Right forelimb (tissue), 1 donor: ENCODE measurements around the gene GSTM1.
"Not testable (repeated sequence)": the region's sequence is repeated elsewhere in the genome, so short reads cannot be mapped to it uniquely, and the experiment has no call there.

Experiments used
- DNase-seq: peaks from one replicate; pipeline ENCODE4 v3.0.0-alpha.2; 2018

Gene GSTM1

GRCh38 chr1:109704173-109704572 is 16.6 kb downstream of the GSTM1 start:
- no peak for DNase-seq

GRCh38 chr1:109705411-109705810 is 17.8 kb downstream of the GSTM1 start:
- DNase-seq: no peak

DNA sequence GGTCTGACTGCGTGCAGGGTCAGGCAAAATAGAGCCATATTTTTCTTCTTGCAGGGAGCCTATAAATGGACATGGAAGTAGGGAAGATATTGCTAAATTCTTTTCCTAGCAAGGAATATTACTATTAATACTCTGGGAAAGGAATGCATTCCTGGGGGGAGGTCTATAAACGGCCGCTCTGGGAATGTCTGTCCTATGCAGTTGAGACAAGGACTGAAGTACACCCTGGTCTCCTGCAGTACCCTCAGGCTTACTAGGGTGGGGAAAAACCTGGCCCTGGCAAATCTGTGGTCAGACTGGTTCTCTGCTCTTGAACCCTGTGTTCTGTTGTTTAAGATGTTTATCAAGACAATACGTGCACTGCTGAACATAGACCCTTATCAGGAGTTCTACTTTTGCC is 21.3 kb downstream of the GSTM1 start:
- not testable (repeated sequence) for DNase-seq

- DNase-seq: not testable (repeated sequence)
These were observed 22.2 kb downstream of the GSTM1 start for GRCh38 chr1:109709822-109710221.

GRCh38 chr1:109711593-109712320 is 24.1 kb downstream of the GSTM1 start, which contains the start of gene GSTM5:
GSTM5 (plus strand) TSS chr1:109712251; CDS start chr1:109712313, 62 bp downstream.
- DNase-seq: peak; percentile 67

DNA sequence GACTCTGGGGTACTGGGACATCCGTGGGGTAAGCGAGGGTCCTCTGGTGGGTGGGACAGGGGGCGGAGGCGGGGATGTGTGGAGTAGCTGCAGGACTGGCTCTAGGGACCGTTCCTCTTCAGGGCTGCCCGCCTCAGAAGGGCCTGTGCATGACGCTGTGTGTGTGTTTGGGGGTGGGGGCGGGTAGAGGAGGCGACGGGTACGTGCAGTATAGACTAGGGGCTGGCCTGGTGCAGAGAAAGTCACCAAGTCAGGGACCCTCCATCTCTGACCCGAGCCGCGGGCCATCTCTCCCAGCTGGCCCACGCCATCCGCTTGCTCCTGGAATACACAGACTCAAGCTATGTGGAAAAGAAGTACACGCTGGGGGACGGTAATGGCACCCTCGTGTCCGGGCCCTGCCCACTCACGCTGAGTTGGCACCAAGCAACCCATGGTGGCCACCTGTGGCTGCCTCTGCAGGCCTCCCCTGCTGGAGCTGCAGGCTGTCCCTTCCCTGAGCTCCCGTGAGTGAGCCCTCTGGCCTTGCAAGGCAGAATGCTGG is 24.8 kb downstream of the GSTM1 start:
- no peak for DNase-seq

GRCh38 chr1:109713636-109714035 is 26.0 kb downstream of the GSTM1 start:
- DNase-seq: no peak

DNA sequence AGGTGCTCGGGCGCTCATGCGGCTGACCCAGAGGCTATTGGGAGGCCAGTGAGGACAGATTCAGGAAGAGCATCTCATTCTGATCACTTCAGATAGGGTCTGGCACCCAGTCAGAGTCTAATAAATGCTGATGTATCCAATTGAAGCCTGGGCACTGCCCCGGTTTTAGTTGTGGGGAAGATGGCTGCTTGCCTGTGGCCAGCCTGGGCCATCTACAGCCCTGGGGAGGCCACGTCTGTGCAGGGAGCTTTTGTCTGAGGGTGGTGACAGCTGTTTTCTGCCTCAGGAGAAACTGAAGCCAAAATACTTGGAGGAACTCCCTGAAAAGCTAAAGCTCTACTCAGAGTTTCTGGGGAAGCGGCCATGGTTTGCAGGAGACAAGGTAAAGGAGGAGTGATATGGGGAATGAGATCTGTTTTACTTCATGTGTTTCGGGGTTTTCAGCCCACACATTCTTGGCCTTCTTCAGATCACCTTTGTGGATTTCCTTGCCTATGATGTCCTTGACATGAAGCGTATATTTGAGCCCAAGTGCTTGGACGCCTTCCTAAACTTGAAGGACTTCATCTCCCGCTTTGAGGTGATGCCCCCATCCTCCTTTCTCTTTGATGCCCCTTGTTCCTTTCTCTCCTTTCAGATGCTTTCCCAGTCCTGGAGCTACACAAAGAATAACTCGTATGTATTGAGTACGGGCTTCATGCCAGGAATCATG is 27.2 kb downstream of the GSTM1 start:
- DNase-seq: no peak

DNA sequence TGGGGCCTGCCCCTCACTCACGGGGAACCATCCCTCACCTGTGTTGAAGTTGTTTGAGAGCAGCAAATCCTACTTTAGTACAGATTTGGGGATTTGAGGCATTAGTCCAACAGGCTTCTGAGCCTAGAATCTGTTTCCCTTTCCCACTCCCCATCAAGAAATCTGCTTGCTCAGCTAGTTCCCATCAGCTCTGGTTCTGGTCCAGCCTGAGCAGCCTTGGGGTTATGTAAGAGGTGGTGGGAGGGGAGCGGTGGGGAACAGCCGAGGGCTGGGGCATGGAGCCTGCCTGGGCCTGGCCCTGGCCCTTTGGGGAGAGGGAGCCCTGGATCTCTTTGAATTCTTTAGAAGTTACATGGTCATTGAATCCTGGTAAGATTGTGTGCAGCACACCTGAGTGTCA is 28.5 kb downstream of the GSTM1 start:
- no peak for DNase-seq

- no peak for DNase-seq
These were observed 29.0 kb downstream of the GSTM1 start for GRCh38 chr1:109716570-109717090.

DNA sequence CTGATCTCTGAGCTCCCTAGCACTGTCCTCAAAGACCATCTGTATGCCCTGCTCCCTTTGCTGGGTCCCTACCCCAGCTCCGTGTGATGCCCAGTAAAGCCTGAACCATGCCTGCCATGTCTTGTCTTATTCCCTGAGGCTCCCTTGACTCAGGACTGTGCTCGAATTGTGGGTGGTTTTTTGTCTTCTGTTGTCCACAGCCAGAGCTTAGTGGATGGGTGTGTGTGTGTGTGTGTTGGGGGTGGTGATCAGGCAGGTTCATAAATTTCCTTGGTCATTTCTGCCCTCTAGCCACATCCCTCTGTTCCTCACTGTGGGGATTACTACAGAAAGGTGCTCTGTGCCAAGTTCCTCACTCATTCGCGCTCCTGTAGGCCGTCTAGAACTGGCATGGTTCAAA is 30.1 kb downstream of the GSTM1 start:
- no peak for DNase-seq

GRCh38 chr1:109718495-109718894 is 30.9 kb downstream of the GSTM1 start:
- DNase-seq: no peak

GRCh38 chr1:109719337-109719837 is 31.8 kb downstream of the GSTM1 start:
- no peak for DNase-seq

DNA sequence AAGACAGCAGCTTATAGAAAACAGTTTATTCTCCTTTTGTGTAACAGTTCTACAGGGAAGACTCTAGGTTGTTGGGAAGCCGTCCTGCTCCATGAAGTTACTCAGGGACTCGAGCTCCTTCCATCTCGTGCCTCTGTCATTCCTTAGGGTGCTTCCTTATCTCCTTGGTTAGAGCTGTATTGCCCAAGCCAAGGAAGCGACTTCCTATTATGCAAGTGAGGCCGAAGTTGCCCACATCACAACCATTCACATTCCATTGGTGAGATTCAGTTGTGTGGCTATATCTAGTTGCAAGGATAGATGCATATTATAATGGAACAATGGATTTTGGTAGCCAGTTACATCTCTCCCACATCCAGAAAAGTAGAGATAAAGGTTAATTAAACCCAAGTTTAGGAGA is 33.4 kb downstream of the GSTM1 start:
- no peak for DNase-seq

- no peak for DNase-seq
These were observed 34.4 kb downstream of the GSTM1 start for GRCh38 chr1:109721971-109722370.

GRCh38 chr1:109722908-109723691 is 35.5 kb downstream of the GSTM1 start:
- DNase-seq: no peak

GRCh38 chr1:109724933-109725332 is 37.3 kb downstream of the GSTM1 start:
- DNase-seq: no peak

GRCh38 chr1:109725510-109725909 is 37.9 kb downstream of the GSTM1 start:
- no peak for DNase-seq

- DNase-seq: no peak
These were observed 38.4 kb downstream of the GSTM1 start for GRCh38 chr1:109726007-109726406.

DNA sequence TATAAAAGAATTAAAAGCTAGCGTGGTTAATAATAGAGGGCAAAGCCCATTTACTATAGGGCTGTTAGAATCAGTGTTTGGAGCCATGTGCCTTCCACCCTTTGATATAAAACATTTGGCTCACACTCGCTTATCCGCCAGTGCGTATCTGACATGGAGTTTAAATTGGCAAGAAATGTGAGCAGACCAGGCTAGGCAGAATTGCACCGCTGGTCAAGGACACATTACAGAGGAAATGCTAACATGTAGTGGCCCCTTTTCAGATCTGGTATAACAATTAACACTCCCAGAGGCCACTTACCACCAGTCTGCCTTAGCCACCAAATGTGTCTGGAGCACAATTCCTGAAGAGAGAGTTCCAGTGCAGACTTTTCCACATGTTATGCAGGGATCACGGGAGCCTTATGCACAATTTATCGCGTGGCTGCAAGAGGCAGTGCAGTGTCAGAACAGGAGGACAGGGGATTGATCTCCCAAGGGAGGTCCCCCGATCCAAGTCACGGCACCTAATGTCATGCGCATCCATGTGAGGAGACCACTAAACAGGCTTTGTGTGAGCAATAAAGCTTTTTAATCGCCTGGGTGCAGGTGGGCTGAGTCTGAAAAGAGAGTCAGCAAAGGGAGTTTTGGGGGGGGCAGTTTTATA is 39.2 kb downstream of the GSTM1 start:
- DNase-seq: no peak

GRCh38 chr1:109728870-109729269 is 41.3 kb downstream of the GSTM1 start:
- no peak for DNase-seq

DNA sequence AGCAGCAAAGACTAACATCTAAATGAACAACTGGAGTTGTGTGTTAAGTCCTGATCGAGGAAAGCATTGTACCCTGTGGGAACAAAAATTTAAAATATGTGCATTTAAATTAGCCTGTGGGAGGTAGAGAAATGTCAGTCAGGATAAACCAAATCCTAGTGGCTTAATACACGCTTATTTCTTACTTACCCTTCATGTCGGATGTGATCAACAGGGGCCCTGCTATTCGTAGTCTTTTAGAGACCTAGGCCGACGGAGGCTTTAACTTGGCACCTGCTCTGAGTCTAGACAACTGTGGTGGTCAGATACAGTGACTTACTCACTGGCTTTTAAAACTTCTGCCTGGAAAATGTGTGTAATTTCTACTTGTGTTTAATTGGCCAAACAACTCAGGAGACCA is 43.0 kb downstream of the GSTM1 start:
- DNase-seq: no peak
